ENCODE results near the gene EFNA2.

EFNA2 gene

GRCh38 chr19:1271528-1272422 lies 13.9 kb upstream of the EFNA2 start:
- DNase-seq (ENCODE audit: low read depth in 2 of 3, low spot score in 2 of 3) = no peak

DNA sequence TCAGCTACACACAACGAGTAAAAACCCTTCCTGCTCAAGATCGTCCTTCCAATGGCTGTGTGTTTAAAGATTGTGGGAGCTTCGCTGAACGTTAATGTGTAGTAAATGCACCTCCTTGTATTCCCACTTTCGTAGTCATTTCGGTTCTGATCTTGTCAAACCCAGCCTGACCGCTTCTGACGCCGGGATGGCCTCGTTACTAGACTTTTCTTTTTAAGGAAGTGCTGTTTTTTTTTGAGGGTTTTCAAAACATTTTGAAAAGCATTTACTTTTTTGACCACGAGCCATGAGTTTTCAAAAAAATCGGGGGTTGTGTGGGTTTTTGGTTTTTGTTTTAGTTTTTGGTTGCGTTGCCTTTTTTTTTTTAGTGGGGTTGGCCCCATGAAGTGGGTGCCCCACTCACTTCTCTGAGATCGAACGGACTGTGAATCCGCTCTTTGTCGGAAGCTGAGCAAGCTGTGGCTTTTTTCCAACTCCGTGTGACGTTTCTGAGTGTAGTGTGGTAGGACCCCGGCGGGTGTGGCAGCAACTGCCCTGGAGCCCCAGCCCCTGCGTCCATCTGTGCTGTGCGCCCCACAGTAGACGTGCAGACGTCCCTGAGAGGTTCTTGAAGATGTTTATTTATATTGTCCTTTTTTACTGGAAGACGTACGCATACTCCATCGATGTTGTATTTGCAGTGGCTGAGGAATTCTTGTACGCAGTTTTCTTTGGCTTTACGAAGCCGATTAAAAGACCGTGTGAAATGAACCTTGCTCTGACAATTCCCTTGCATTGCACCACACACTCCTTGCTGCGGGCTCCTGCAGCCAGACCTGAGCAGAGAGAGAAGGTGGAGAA lies 13.0 kb upstream of the EFNA2 start:
- no peak for DNase-seq (ENCODE audit: low read depth in 2 of 3, low spot score in 2 of 3)

GRCh38 chr19:1273263-1274041 lies 12.2 kb upstream of the EFNA2 start:
- DNase-seq (ENCODE audit: low read depth in 2 of 3, low spot score in 2 of 3) = no peak

DNA sequence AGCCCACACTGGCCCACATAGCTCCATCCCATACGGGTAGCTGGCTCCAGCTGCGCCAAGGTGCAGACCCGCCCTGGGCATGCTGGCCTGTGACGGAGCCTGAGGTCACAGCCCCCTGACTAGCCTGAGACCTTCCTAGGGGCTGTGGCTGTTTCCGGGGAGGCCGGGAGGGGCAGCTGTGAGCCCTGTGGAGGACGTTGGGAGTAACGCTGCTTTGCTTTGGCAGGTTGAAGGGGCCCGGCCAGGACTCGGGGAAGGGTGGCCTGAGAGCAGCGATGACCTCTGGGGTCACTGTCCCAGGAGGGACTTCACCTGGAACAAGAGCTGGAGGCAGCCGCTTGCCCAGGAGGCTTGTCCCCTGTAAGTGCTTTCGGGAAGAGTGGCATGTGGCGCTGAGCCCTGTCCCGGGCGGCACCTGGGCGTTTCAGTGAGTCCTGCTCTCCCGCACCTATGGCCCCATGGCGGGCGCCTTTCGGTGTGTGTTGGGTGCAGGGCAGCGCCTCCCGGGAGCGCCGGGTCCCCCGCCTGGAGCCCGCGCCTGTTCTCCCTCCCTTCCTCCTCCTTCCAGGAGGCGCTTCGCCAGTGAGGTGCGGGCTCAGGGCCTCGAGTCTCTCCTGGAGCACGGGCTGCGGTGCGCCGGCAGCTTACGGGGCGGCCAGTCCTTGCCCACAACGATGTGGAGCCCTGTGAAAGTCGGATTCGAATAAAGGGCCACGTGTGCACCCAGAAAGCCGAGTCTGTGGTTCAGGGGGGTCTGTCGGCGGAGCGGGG lies 11.4 kb upstream of the EFNA2 start:
- DNase-seq (ENCODE audit: low read depth in 2 of 3, low spot score in 2 of 3) = no peak

- no peak for DNase-seq (ENCODE audit: low read depth in 2 of 3, low spot score in 2 of 3)
Measured at GRCh38 chr19:1274852-1275259, 10.8 kb upstream of the EFNA2 start.

DNA sequence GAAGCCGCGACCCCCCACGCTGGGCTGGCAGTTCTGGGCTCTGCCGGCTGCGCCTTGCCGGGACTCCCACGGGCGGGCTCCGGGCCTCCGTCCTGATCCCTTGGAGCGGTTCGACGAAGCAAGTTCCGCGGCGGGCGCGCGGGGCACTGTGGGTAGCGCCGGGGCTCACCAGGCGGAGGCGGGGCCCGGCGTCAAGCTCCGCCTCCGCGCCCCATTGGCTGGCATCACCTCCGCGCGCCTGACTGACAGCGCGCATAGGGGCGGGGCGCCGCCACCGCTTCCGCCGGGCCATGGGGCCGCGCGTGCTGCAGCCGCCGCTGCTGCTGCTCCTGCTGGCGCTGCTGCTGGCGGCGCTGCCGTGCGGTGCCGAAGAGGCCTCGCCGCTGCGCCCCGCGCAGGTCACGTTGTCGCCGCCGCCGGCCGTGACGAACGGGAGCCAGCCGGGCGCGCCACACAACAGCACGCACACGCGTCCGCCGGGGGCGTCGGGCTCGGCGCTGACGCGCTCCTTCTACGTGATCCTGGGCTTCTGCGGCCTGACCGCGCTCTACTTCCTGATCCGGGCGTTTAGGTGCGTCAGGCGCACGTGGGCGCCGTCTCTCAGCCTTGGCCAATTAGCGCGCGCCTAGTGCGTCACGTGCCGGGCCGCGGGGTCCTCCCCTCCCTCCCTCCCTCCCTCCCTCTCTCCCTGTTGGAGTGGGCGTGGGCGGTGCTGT lies 10.3 kb upstream of the EFNA2 start, which contains the start of gene FAM174C:
FAM174C (plus strand) TSS at position 271 of the 716 bp plus-strand sequence; CDS start at position 291, 20 bp downstream.
- peak in 2 of 3 experiments; percentile 92 to 93 for DNase-seq (ENCODE audit: low read depth in 2 of 3, low spot score in 2 of 3)

- peak in 1 of 3 experiments; percentile 83 for DNase-seq (ENCODE audit: low read depth in 2 of 3, low spot score in 2 of 3)
Measured at GRCh38 chr19:1275976-1276627, 9.6 kb upstream of the EFNA2 start.

DNA sequence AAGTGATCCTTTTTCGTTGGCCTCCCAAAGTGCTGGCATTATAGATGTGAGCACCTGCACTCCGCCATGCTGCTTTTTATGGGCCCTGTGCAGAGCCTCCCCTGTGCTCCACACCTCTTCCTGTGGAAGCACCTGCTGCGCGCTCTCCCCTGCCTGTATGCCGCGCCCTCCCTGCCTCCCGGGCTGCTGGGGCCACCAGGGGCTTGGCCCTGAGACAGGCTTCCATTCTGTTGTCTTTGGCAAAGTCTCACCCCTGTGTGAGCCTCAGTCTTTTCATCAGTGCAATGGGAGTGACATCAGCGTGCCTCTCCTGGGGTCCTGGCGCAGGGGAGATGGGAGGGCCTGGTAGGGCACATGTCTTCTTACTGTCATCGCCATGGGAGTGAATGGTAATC lies 9.0 kb upstream of the EFNA2 start:
- DNase-seq (ENCODE audit: low read depth in 2 of 3, low spot score in 2 of 3) = no peak

- DNase-seq (ENCODE audit: low read depth in 2 of 3, low spot score in 2 of 3) = no peak
Measured at GRCh38 chr19:1277061-1277460, 8.6 kb upstream of the EFNA2 start.

DNA sequence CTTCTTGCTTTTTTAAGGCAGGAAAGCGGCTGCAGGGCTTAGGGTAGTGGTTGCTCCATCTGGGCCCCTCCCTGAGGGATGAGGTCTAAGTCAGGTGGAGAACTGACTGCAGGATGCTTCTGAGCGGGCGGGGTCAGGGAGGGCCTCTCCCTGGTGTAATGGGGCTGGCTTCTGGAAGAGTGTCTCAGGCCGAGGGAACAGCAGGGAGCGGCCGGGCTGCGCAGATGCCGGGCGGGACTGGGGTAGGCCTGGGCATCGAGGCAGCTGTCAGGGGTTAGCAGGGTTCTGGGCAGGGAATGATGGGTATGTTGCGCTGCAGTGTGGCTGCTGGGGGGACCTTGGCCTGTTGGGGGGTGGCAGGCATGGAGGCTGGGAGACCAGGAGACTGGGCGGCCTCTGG lies 7.6 kb upstream of the EFNA2 start:
- no peak for DNase-seq (ENCODE audit: low read depth in 2 of 3, low spot score in 2 of 3)

DNA sequence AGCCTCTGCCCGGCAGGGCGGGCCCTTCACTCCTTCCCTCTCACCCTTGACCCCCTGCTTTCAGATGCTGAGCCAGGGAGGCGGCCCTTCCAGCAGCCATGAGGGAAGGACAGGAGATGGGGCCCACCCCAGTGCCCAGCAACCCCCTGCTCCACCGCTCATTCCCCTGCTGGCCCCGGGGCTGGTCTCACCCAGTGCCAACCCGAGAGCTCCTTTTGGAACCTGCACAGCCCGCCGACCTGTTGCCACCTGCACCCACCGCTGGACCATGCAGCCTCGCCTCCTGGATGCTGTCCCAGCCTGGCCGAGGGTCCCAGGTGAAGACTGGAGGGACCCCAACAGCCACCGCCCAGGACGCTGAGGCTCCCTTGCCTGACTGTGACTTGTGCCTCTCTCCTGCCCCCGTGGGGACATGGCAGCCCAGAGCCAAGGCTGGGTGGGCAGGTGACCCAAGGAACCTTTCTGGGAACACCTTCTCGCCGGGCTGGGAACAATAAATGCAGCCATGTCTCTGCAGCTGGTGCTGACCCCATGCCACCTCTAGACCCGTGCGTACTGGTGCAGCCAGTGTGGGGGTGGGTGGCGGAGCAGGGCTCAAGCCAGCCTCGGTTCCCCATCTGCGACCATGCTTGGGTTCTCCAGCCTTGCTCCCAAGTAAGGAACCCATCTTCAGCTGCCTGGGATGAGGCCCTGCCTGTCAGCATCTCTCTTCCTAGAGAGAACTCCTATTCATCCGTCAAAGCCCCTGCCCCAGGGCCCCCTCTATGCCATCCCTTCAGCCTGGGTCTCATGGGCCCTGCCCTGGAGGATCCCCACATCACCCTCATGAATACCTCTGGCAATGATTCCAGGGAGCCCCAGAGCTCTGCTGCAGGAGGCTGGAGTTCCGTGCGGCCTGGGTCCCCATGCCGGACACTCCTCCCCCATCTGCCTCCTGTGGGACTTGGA lies 6.7 kb upstream of the EFNA2 start:
- DNase-seq (ENCODE audit: low read depth in 2 of 3, low spot score in 2 of 3) = no peak

- peak in 1 of 3 experiments; percentile 58 for DNase-seq (ENCODE audit: low read depth in 2 of 3, low spot score in 2 of 3)
Measured at GRCh38 chr19:1279782-1280341, 5.8 kb upstream of the EFNA2 start.

- no peak for DNase-seq (ENCODE audit: low read depth in 2 of 3, low spot score in 2 of 3)
Measured at GRCh38 chr19:1280636-1281568, 4.8 kb upstream of the EFNA2 start.

DNA sequence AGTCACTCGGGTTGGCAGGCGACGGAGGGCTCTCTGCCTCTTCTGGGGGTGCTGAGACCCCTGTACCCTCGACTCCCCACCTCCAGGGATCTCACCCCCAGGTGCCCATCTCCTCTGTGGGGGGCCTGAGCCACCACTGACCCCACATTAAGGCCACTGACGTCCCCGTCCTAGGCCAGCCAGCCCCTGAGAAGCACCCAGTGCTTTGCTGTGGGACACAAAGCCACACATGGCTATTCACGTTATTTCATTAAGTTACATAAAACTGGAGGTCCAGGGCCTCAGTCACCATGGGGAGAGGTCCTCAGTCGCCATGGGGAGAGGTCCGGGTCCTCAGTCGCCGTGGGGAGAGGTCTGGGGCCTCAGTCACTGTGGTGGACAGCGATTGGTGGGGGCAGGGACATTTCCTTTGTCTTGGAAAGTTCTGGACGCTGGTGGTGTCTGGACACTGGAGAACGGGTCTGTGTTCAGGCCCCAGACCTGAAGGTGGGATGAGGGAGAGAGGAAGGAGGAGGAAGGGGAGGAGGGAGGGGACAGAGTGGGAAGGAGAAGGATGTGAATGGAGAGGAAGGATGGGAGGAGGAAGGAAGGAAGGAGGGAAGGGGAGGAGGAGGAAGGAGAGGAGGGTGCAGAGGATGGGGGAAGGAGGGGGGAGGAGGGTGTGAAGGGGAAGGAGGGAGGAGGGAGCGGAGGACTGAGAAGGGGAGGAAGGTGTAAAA lies 3.9 kb upstream of the EFNA2 start:
- DNase-seq (ENCODE audit: low read depth in 2 of 3, low spot score in 2 of 3) = no peak

DNA sequence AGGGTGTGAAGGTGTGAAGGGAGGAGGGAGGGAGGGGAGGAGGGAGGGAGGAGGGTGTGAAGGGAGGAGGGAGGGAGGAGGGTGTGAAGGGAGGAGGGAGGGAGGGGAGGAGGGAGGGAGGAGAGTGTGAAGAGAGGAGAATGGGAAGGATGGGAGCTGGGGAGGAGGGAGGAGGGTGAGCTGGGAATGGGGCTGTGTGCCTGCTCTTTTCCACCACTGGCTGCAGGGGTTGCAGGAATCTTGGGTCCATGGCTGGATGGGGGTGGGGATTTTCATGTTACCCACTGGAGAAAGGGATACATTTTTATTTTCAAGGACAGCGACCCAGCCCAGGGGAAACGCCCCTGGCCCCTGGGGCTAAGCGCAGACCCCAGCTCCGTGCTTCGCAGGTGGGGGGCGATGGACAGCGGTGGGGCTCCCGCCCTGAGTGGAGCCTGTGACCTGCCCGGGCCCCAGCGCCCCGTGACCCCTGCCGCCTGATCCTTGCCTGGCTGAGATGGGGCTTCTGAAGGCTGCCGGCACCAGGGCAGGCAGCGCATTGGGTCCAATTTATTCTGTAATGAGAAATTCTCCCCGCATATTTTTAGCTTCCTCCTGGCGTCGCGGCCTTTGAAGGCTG lies 3.0 kb upstream of the EFNA2 start:
- no peak for DNase-seq (ENCODE audit: low read depth in 2 of 3, low spot score in 2 of 3)

Data from activated CD8-positive, alpha-beta memory T cell treated with anti-CD3 and anti-CD28 coated beads for 48 hours (primary cell).